ENCODE data around the gene METAP1D.
"Not testable (repeated sequence)": the region's sequence is repeated elsewhere in the genome, so short reads cannot be mapped to it uniquely, and the experiment has no call there.

The METAP1D gene

GRCh38 chr2:172049567-172050120 is 49.9 kb downstream of the METAP1D start:
- DNase-seq = no peak

GRCh38 chr2:172050479-172051125 is 50.8 kb downstream of the METAP1D start:
- DNase-seq = no peak

GRCh38 chr2:172052000-172052983 is 52.5 kb downstream of the METAP1D start:
- DNase-seq = no peak

- no peak for DNase-seq
Observed at GRCh38 chr2:172053486-172053885, 53.7 kb downstream of the METAP1D start.

- no peak for DNase-seq
Observed at GRCh38 chr2:172056293-172056692, 56.5 kb downstream of the METAP1D start.

- DNase-seq = no peak
Observed at GRCh38 chr2:172058660-172059059, 58.9 kb downstream of the METAP1D start.

- DNase-seq = not testable (repeated sequence)
Observed at GRCh38 chr2:172060118-172060517, 60.4 kb downstream of the METAP1D start.

- no peak for DNase-seq
Observed at GRCh38 chr2:172062402-172063004, 62.8 kb downstream of the METAP1D start.

GRCh38 chr2:172063446-172063845 is 63.7 kb downstream of the METAP1D start:
- DNase-seq = no peak

GRCh38 chr2:172065111-172065510 is 65.4 kb downstream of the METAP1D start:
- no peak for DNase-seq

GRCh38 chr2:172066394-172066886 is 66.7 kb downstream of the METAP1D start:
- DNase-seq = no peak

GRCh38 chr2:172067905-172068304 is 68.2 kb downstream of the METAP1D start:
- not testable (repeated sequence) for DNase-seq

GRCh38 chr2:172070936-172071335 is 71.2 kb downstream of the METAP1D start:
- no peak for DNase-seq

GRCh38 chr2:172072303-172072702 is 72.5 kb downstream of the METAP1D start:
- no peak for DNase-seq

- DNase-seq = no peak
Observed at GRCh38 chr2:172072706-172073105, 73.0 kb downstream of the METAP1D start.

GRCh38 chr2:172073518-172073917 is 73.8 kb downstream of the METAP1D start:
- no peak for DNase-seq

- no peak for DNase-seq
Observed at GRCh38 chr2:172074254-172074653, 74.5 kb downstream of the METAP1D start.

- no peak for DNase-seq
Observed at GRCh38 chr2:172079416-172079815, 79.7 kb downstream of the METAP1D start.

- DNase-seq = no peak
Observed at GRCh38 chr2:172079838-172080640, 80.3 kb downstream of the METAP1D start.

- no peak for DNase-seq
Observed at GRCh38 chr2:172080641-172081220, 81.0 kb downstream of the METAP1D start.

GRCh38 chr2:172081221-172082022 is 81.7 kb downstream of the METAP1D start:
- DNase-seq = no peak

Measured in T1000 (cell line).